HG02884 (cell line): ENCODE results near the gene PPP1R27.
A peak's percentile ranks its signal among the peaks of the same experiment; 100 is the strongest.
"Not testable (repeated sequence)": the region's sequence is repeated elsewhere in the genome, so short reads cannot be mapped to it uniquely, and the experiment has no call there.

Source experiments
- ATAC-seq: cut with Tn5 transposase; IDR thresholded peaks from one replicate; pipeline ENCODE4 v1.9.1; 2021; ENCODE audit warnings: mild to moderate bottlenecking, moderate library complexity; ENCODE audit not compliant: unreplicated experiment

The PPP1R27 gene

GRCh38 chr17:81842725-81843504 lies 8.1 kb upstream of the PPP1R27 start:
- no peak for ATAC-seq

GRCh38 chr17:81842378-81842724 lies 7.5 kb upstream of the PPP1R27 start:
- ATAC-seq = no peak

DNA sequence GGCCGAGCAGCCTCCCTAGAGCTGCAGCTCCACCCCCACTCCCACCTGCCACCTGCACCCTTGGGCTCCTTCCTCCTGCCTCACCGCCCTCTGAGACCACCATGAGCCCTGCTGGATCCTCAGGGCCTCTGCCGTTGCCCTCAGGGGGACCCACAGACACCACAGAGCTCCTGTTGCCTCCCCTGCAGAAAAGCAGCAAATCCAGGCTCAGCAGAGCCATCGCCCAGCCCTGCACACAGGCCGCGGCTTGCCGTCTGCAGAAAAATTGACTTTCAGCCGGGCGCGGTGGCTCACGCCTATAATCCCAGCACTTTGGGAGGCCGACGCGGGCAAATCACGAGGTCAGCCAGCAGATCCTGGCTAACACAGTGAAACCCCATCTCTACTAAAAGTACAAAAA lies 7.0 kb upstream of the PPP1R27 start:
- no peak for ATAC-seq

DNA sequence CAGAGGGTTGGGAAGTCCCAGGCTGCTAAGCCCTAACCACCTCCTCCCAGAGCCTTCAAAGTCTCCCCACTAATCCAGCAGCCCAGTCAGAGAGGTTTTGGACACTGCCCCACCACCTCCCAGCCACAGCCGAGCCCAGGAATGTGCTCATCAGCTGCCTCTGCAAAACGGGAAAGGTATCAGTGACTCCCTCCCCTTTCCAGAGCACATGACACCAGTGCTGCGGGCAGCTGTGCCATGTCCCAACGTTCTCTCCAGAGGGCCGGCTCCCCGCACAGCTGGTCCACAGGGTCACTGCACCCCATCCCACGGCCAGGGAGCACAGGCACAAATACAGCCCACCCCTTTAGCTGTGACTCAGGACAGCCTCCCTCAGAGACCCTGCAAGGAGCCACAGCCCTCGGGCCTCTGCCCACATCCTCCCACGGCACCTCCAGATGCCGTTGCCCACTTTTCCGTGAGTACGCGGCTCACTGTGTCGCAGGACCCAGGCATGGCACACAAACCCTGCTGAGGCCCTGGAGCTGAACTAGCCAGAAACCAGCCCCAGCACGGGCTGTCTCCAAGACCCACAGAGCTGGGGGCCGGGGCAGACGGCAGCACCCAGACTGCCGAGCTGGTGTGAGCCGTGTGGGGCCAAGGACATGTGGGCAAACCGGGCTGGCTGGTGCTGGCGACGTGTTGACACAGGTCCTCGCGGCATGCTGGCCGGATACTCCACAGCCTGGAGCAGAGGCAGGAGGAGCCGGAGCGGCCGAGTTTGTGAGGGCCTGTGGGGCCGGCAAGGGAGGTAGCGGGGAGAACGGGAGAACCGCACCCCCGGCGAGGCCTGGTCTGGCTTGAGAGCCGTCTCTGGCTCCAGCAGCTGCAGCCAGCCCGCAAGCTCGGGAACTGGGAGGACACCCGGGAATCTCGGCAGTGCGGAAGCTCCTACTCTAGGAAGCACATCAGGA lies 6.3 kb upstream of the PPP1R27 start:
- no peak for ATAC-seq

- not testable (repeated sequence) for ATAC-seq
These were observed 5.2 kb upstream of the PPP1R27 start for GRCh38 chr17:81840059-81840458.

- no peak for ATAC-seq
These were observed 4.5 kb upstream of the PPP1R27 start for GRCh38 chr17:81839301-81839700.

GRCh38 chr17:81838753-81839255 lies 4.0 kb upstream of the PPP1R27 start:
- ATAC-seq = no peak

DNA sequence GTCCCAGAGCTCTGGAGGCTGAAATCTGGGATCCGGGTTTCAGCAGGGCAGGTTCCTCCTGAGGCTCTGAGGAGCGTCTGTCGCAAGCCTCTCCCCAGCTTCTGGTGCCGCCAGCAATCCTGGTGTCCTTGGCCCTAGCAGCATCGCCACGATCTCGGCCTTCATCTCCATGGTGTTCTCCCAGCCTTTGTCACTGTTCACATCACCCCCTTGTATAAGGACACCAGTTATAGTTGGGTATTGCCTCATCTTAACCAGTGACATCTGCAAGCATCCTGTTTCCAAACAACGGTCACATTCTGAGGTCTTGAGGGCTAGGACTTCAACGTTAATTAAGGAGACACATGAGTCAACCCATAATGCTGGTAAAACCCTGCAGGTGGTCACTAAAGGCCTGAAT lies 2.8 kb upstream of the PPP1R27 start:
- ATAC-seq = no peak

DNA sequence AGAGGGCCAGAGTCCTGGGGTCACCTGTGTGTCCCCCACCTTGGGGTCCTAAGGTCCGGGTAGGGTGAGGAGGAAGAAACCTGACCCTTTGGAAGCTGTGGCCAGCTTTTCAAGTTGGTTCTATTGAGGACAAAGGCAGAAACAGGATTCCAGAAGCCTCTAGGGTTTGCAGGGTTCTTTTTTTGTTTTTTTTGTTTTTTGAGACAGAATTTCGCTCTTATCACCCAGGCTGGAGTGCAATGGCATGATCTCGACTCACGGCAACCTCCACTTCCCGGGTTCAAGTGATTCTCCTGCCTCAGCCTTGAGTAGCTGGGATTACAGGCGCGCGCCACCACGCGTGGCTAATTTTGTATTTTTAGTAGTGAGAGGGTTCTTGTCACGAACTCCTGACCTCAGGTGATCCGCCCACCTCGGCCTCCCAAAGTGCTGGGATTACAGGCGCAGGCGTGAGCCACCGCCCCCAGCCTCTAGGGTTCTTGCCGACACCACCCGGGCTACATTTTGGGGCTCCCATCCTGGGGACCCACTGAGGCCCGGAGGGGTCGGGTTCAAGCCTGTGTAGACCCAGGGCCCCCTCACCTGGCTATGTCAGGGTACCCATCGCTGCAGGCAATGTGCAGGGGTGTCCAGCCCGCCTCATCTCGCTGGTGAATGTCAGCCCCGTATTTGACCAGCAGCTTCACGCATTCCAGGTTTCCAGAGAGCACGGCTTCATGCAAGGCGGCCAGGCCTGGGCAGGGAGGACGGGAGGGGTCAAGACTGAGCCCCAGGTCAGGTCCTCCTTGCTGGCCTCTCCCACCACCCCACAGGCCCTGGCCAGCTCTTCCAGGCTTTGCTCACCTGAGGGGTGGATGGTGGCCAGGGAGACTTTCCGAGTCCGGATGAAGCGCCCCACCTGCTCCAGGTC lies 674 bp downstream of the PPP1R27 start:
- no peak for ATAC-seq

- ATAC-seq = peak; percentile 65
These were observed 1.5 kb downstream of the PPP1R27 start, which contains the start of gene MCRIP1 for GRCh38 chr17:81833160-81833920. TSS of gene MCRIP1 (minus strand) at chr17:81833291. CDS start at chr17:81824506, 8,785 bp downstream.

- ATAC-seq = peak; percentile 48
These were observed 2.2 kb downstream of the PPP1R27 start for GRCh38 chr17:81832608-81833159.

- ATAC-seq = no peak
These were observed 2.8 kb downstream of the PPP1R27 start for GRCh38 chr17:81831957-81832607.

DNA sequence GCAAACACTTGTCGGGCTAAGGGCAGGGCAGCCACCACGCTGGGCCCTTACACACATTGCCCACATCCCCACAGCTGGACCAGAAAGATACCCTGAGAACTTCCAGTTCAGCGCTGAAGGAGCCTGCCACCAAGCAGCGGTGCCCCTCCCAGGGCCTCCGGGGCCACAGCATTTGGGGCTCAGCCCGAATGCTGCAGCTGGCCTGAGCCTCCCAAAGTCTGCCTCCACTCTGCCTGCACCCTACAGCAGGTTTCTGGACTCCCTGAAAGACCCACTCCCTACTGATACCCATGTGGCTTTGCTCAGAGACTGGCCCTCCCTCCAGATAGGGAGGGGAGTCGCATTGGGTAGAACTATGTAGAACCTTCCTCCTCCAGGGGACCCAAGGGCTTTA lies 3.3 kb downstream of the PPP1R27 start:
- no peak for ATAC-seq

DNA sequence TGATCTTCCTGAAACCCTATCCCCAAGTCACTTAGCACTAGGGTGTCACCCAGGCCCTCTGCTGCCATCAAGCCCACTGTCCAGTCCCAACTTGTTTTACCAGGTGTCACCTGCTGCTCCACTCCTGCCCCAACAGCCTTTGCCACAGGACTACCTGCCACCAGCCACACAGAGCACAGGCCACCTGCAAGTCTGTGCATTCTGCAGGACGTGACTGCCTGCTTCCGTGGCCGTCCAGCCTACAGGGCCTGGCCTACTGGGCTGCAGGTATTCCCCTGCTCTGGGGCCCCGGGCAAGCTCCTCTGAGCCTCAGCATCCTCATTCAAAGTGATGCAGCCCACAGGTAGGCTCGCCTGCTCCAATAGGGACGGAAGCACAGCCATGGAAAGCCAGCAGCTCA lies 5.0 kb downstream of the PPP1R27 start:
- ATAC-seq = no peak

DNA sequence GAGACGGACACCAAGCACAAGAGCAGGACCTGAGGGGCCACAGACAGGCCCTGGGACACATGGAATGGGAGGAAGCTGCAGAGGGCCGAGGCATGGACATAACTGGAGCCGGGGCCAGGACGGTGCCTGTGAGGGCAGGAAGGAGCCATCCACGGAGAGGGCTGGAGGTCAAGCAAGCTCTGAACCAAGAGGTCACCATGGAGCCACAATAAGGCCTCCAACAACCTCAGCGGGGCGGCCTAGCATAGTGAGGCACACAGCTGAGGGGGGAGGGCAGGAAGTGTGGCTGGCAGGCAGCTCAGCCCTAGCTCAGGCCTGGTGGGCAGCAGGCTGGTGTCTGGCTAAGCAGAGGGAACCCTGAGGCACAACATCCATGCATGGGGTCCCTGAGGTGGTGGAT lies 6.2 kb downstream of the PPP1R27 start:
- ATAC-seq = no peak

DNA sequence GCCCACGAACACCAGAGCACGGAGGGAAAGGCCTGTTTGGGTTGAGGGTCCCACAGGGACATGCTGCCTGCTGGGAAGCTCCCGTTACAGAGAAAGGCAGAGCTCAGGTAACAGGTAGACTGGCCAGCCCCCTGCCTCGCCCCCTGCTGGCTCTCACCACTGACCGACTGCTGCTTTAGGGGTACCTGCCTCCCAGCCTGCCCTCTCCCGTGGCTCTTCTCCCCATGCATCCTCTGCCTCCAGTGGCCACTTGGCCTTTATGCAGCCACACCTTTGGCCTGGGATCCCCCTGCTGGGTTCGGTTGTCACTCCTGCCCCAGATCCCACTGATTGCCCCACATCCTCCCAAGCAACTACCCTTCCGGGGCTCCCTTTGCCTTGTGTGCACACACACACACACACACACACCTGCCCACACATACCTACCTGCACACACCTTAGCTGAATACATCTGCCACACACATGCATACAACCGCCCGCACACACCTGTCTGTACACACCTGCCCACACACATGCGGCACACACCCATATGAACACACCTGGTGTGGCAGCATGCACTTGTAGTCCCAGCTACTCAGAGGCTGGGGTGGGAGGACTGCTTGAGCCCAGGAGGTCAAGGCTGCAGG lies 8.9 kb downstream of the PPP1R27 start:
- ATAC-seq = no peak

DNA sequence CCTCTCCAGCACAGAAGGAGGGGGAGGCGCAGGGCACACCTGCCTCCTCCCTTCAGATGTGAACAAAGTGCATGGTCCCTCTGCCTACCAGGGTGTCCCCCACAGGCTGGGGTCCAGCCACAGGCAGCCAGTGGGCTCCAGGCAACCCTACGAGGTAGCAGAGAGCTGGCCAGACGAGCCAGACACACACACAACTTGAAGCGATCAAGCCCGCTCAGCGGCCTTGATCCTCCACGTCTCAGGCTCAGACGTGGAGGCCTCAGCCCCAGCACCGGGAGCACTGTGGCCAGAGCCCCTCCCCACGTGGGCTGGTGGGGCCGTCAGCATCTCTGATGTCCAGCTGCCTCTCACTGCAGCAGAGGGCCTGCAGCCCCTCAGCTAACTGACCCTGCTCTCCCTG lies 10.3 kb downstream of the PPP1R27 start:
- no peak for ATAC-seq

GRCh38 chr17:81823820-81824550 lies 10.9 kb downstream of the PPP1R27 start:
- ATAC-seq = no peak
